GM21515 (cell line): ENCODE data around the gene CADM1.

Source experiments
- ATAC-seq: cut with Tn5 transposase; IDR thresholded peaks from one replicate; pipeline ENCODE4 v1.9.1; 2021; ENCODE audit not compliant: unreplicated experiment

The CADM1 gene

GRCh38 chr11:115363426-115363825 lies 140.8 kb downstream of the CADM1 start:
- ATAC-seq = no peak

- no peak for ATAC-seq
Observed at GRCh38 chr11:115362997-115363396, 141.2 kb downstream of the CADM1 start.

GRCh38 chr11:115361025-115361424 lies 143.2 kb downstream of the CADM1 start:
- ATAC-seq = no peak

- ATAC-seq = no peak
Observed at GRCh38 chr11:115360186-115360824, 143.9 kb downstream of the CADM1 start.

GRCh38 chr11:115357066-115357465 lies 147.1 kb downstream of the CADM1 start:
- ATAC-seq = no peak

GRCh38 chr11:115352805-115353485 lies 151.3 kb downstream of the CADM1 start:
- no peak for ATAC-seq

- ATAC-seq = no peak
Observed at GRCh38 chr11:115349335-115350017, 154.7 kb downstream of the CADM1 start.

- ATAC-seq = no peak
Observed at GRCh38 chr11:115348416-115348815, 155.8 kb downstream of the CADM1 start.

GRCh38 chr11:115347106-115347505 lies 157.1 kb downstream of the CADM1 start:
- ATAC-seq = no peak

GRCh38 chr11:115345840-115346239 lies 158.4 kb downstream of the CADM1 start:
- ATAC-seq = no peak

- no peak for ATAC-seq
Observed at GRCh38 chr11:115345361-115345760, 158.9 kb downstream of the CADM1 start.

- no peak for ATAC-seq
Observed at GRCh38 chr11:115344846-115345245, 159.4 kb downstream of the CADM1 start.

GRCh38 chr11:115342142-115342541 lies 162.1 kb downstream of the CADM1 start:
- no peak for ATAC-seq

GRCh38 chr11:115340874-115341273 lies 163.3 kb downstream of the CADM1 start:
- ATAC-seq = no peak

GRCh38 chr11:115338476-115338875 lies 165.7 kb downstream of the CADM1 start:
- no peak for ATAC-seq

GRCh38 chr11:115334932-115335788 lies 169.1 kb downstream of the CADM1 start:
- no peak for ATAC-seq

- no peak for ATAC-seq
Observed at GRCh38 chr11:115333949-115334348, 170.3 kb downstream of the CADM1 start.

- ATAC-seq = no peak
Observed at GRCh38 chr11:115333121-115333520, 171.1 kb downstream of the CADM1 start.

GRCh38 chr11:115330684-115331482 lies 173.3 kb downstream of the CADM1 start:
- no peak for ATAC-seq

GRCh38 chr11:115326526-115326925 lies 177.7 kb downstream of the CADM1 start:
- ATAC-seq = no peak
